ENCODE results near the gene CACNG8. TPM values are rescaled to one million over a fixed set of nuclear protein-coding genes. Genes with fewer than 3 reads are reported as not detected.

The CACNG8 gene
- total RNA-seq, 4 donors from 2014 or later: not detected

DNA sequence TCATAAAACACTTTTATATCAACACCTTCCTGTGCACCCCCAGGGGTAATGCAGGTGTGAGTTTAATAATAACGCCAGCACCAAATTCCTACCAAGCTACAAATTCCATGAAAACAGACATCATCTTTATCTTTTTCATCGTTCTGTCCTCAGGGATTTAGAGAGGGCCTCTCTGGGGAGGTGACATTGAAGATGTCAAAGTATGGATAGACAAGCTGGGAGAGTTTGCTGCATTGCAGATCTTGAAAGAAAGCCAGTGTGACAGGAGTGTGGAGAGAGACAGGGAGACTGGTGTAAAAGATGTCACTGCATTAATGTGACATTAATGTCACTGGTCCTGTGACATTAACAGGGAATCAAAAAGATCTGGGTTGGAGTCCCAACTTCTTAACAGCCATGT is 38.8 kb downstream of the CACNG8 start:
- DNase-seq: no peak
- Histone ChIP-seq H3K4me1 (no peaks in the 10 kb centered on the region), H3K27me3 (peaks cover 0 to 84% (median 0%) of the 10 kb centered on the region in 4 donors), H3K36me3 (no peaks in the 10 kb centered on the region), H3K9me3 (no peaks in the 10 kb centered on the region), H3K27ac (no peak overlapping the region), H3K4me3 (no peak overlapping the region)
- 60 to 88% methylated on average over 2 of the region's 2 CpGs for WGBS, 2 donors
- intact Hi-C loops (cut with DNase I): no loop called here
- TF ChIP-seq, protein P1, sequence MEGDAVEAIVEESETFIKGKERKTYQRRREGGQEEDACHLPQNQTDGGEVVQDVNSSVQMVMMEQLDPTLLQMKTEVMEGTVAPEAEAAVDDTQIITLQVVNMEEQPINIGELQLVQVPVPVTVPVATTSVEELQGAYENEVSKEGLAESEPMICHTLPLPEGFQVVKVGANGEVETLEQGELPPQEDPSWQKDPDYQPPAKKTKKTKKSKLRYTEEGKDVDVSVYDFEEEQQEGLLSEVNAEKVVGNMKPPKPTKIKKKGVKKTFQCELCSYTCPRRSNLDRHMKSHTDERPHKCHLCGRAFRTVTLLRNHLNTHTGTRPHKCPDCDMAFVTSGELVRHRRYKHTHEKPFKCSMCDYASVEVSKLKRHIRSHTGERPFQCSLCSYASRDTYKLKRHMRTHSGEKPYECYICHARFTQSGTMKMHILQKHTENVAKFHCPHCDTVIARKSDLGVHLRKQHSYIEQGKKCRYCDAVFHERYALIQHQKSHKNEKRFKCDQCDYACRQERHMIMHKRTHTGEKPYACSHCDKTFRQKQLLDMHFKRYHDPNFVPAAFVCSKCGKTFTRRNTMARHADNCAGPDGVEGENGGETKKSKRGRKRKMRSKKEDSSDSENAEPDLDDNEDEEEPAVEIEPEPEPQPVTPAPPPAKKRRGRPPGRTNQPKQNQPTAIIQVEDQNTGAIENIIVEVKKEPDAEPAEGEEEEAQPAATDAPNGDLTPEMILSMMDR (IDR thresholded peaks at IDR 0.05): no peak
- TF ChIP-seq POLR2A (IDR thresholded peaks at IDR 0.05): no peak

DNA sequence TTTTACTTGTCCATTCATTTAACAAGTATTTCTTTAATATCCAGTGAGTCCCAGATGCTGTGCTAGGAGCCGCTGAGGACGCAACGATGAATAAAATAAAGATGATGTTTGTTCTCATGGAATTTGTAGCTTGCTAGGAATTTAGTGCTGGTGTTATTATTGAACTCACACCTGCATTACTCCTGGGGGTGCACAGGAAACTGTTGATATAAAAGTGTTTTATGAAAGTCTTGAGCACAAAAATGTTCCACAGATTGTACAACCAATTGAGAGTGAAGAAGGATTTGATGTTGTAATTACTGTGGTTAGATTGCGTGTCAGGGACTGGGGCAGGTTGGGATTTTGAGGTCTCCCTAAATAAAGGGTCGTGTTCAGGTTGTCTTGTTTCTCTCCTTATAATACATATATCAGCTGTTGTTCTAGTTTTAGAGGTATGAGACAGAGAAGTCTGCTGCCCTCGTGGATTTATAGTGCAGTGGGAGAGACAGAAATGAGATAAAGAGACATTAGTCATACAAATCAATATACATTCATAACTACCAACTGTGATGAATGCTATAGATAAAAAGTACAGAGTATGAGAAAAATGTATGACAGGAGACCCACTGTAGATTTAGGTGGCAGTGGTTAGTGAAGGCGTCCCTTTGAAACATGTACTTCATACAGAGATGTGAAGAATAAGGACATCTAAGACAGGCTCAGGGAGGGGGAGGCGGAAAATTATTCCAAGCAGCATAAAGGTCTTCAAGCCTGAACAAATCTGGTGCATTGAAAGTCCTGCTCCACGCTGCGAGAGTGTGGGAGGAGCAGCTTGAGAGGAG is 40.0 kb downstream of the CACNG8 start:
- H3K4me1 ChIP-seq: no peaks in the 10 kb centered on the region
- intact Hi-C loops (cut with DNase I): no loop called here
- no peak overlapping the region for H3K27ac ChIP-seq
- TF ChIP-seq, protein P1 (IDR thresholded peaks at IDR 0.05): no peak
- no peak for TF ChIP-seq POLR2A (IDR thresholded peaks at IDR 0.05)
- H3K36me3 ChIP-seq: no peaks in the 10 kb centered on the region
- peaks cover 0 to 80% (median 0%) of the 10 kb centered on the region in 4 donors for H3K27me3 ChIP-seq
- H3K4me3 ChIP-seq: no peak overlapping the region
- DNase-seq: no peak
- 56 to 57% methylated on average over 10 of the region's 10 CpGs for WGBS, 2 donors
- no peaks in the 10 kb centered on the region for H3K9me3 ChIP-seq

DNA sequence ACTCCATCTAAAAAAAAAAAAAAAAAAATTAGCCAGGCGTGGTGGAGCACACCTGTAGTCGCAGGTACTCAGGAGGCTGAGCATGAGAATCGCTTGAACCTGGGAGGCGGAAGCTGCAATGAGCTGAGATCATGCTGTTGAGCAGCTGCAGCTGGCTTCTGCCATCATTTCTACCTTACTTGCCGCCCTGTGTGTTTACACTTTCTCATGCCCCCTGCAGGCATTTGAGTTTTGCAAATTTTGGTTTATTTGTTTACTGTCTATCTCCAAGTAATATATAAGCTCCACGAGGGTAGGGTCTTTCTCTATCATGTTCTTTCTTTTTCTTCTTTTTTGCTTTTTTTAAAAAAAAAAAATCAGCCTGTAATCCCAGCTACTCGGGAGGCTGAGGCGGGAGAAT is 46.7 kb downstream of the CACNG8 start:
- no peak for TF ChIP-seq POLR2A (IDR thresholded peaks at IDR 0.05)
- H3K36me3 ChIP-seq: no peaks in the 10 kb centered on the region
- intact Hi-C loops (cut with DNase I): no loop called here
- no peak overlapping the region for H3K27ac ChIP-seq
- H3K4me1 ChIP-seq: no peaks in the 10 kb centered on the region
- H3K27me3 ChIP-seq: peaks cover 0 to 80% (median 0%) of the 10 kb centered on the region in 4 donors
- no peaks in the 10 kb centered on the region for H3K9me3 ChIP-seq
- no peak for DNase-seq
- H3K4me3 ChIP-seq: no peak overlapping the region
- 65 to 74% methylated on average over 8 of the region's 8 CpGs for WGBS, 2 donors

DNA sequence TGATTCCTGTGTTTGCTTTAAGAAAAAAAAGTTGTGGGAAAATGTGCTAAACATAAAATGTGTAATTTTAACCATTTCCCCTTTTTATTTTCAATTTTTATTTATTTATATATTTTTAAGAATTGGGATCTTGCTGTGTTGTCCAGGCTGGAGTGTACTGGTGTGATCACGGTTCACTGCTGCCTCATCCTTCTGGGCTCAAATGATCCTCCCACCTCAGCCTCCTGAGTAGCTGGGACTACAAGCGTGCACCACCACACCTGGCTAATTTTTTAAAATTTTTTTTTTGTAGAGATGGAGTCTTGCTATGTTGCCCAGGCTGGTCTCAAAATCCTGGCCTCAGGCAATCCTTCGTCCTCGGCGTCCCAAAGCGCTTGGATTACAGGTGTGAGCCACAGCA is 47.7 kb downstream of the CACNG8 start:
- H3K4me3 ChIP-seq: no peak overlapping the region
- peaks cover 0 to 80% (median 0%) of the 10 kb centered on the region in 4 donors for H3K27me3 ChIP-seq
- WGBS, 2 donors: 86 to 87% methylated on average over 6 of the region's 6 CpGs
- H3K4me1 ChIP-seq: no peaks in the 10 kb centered on the region
- intact Hi-C loops (cut with DNase I): no loop called here
- no peak overlapping the region for H3K27ac ChIP-seq
- no peak for DNase-seq
- TF ChIP-seq POLR2A (IDR thresholded peaks at IDR 0.05): no peak
- TF ChIP-seq, protein P1 (IDR thresholded peaks at IDR 0.05): no peak
- H3K36me3 ChIP-seq: no peaks in the 10 kb centered on the region
- H3K9me3 ChIP-seq: no peaks in the 10 kb centered on the region

DNA sequence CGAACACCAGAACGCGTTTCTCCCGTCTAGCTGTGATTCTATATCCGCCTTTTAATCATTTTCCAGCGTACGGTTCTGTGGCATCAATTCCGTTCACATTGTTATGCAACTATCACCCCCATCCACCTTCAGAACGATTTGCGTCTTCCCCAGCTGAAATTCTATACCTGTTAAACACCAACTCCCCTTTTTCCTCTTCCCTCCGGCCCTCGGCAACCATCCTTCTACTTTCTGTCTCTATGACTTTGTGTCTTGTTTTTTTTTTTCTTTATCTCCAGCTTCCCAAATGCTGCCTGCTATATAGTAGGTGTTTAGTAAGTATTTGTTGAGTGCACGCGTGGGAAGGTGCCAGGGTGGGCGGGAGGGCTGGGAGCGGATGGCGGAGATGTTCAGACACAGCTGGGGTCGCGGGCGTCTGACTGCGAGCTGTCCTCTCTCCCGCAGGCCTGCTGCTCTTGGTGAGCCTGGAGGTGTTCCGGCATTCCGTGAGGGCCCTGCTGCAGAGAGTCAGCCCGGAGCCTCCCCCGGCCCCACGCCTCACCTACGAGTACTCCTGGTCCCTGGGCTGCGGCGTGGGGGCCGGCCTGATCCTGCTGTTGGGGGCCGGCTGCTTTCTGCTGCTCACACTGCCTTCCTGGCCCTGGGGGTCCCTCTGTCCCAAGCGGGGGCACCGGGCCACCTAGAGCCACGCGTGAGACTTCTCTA is 48.9 kb downstream of the CACNG8 start:
- Histone ChIP-seq H3K9me3 (no peaks in the 10 kb centered on the region), H3K4me3 (no peak overlapping the region), H3K36me3 (no peaks in the 10 kb centered on the region), H3K4me1 (no peaks in the 10 kb centered on the region), H3K27me3 (peaks cover 0 to 88% (median 0%) of the 10 kb centered on the region in 4 donors), H3K27ac (no peak overlapping the region)
- DNase-seq: no peak
- TF ChIP-seq, protein P1 (IDR thresholded peaks at IDR 0.05): no peak
- no peak for TF ChIP-seq POLR2A (IDR thresholded peaks at IDR 0.05)
- intact Hi-C loops (cut with DNase I): no loop called here
- WGBS, 2 donors: 28 to 45% methylated on average over 18 to 24 of the region's 36 CpGs
